ENCODE results near the gene CFAP299.

Gene CFAP299

DNA sequence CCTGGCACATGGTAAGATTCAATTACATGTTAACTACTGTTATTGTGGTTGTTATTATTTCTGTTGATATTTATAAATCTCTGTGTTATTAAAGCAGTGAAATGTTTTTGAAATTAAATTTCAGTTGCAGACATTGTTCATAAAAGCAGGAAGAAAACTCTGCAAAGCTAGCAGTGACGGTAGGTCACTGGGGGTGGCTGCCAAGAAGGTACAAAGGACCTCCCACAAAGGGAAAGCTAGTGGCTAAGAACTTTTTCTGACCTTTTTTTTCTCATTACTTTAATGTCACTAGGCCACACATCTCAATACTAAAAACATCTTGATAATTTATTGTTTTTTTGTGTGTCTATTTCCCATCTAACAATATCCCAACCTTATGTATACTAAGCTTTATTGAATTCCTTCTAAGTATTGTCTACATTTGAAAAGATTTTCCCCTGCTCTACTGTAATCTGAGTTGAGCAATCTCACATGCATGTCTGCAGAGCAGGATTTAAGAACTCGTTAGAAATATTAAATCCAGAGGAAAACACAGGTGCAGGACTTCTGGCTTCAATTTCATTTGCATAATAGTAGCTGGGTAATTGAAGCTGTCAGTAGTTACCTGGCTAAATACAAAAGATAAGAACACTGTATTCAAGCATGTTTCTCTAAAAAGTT is 197.3 kb downstream of the CFAP299 start:
- no peak for DNase-seq

- DNase-seq: no peak
Observed at GRCh38 chr4:80535551-80535950, 200.0 kb downstream of the CFAP299 start.

- DNase-seq: no peak
Observed at GRCh38 chr4:80538276-80538926, 202.9 kb downstream of the CFAP299 start.

DNA sequence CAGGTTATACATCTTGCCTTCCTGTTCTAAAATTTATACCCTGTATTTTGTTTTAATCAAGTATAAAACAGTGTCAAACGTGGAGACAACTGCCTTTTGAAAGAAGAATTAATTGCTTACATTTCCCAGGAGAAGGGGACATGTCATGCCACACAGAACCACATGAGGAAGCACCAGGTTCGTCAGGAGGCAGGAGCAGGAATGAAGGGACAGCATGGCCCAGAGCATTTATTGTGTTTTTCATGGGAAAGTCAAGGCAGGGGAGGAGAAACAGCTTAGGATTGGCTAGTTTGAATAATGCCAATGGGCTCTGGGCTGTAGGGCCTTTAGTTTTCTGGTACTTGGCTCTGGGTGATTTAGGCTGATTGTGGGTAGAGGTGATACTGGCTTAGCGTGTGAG is 203.7 kb downstream of the CFAP299 start:
- no peak for DNase-seq

- DNase-seq: no peak
Observed at GRCh38 chr4:80540349-80540748, 204.8 kb downstream of the CFAP299 start.

- DNase-seq: no peak
Observed at GRCh38 chr4:80540785-80541469, 205.4 kb downstream of the CFAP299 start.

- no peak for DNase-seq
Observed at GRCh38 chr4:80542747-80543146, 207.2 kb downstream of the CFAP299 start.

DNA sequence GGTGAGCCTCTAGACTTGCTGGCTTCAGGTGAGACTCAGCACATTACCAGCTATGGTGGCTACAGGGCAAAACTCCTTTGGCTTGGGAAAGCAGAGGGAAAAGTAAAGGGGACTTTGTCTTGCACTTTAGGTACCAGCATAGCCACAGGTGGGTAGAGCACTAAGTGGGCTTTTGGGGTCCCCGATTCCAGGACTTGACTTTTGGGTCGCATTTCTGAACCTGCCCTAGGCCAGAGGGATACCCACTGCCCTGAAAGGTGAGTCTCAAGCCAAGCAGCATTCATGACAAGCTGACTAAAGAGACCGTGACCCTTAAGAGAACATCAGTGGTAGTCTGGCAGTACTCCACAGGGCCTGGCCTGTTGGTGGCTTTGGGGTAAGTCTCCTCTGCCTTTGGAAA is 224.8 kb downstream of the CFAP299 start:
- DNase-seq: no peak

- no peak for DNase-seq
Observed at GRCh38 chr4:80566203-80566872, 230.8 kb downstream of the CFAP299 start.

DNA sequence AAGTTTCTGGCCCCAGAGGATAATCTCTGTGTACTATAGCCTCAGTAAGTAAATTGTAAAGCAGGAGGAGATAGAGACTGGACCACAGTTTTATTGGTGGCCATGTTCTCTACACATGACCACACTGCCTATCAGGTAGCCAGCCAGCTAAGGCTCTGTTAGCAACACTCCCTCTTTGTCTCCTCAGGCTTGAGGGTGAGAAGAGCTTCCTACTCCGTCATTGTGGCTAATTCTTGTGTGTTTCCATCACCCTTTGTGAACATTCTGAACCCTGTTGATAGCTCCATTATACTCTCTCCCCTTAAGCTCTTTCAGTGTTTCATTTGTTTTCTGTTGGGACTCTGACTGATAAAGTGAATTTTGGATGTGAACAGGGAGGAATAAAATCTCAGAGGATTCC is 233.4 kb downstream of the CFAP299 start:
- DNase-seq: no peak

DNA sequence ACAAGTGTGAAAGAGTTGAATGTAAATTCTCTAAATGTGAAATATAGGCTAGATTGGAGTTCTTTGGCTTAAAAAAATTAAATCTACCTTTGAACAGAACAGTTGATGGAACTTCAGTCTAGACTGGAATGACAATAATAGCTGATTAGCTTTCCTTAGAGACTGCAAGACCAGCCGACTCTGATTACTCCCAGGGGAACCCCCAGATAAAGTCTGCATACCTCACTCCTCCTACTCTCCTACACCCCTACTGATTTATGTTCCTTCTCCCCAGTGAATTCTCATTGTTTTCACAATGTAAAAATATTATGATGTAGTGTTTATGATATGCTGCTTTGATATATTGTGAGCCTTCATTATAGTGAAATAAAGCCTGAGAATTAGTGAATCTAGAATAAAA is 241.3 kb downstream of the CFAP299 start:
- no peak for DNase-seq

GRCh38 chr4:80578001-80578400 is 242.5 kb downstream of the CFAP299 start:
- DNase-seq: no peak

DNA sequence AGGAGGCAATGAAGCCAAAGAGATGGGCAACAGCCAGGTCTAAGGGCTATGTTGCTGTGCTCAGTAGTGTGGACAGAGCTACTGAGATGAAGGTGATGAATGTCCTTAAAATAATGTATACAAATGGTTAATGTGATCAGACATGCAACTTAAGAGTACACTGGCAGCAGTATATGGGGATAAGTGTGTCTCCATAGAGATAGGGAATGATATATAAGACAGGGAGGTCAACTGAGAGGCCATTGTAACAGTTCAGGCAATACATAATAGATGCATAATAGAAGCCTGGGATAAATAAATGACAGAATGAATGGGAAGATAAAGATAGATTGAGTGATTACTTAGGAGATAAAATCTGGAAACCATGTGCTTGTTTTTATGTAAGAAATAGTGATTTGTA is 250.0 kb downstream of the CFAP299 start:
- no peak for DNase-seq

DNA sequence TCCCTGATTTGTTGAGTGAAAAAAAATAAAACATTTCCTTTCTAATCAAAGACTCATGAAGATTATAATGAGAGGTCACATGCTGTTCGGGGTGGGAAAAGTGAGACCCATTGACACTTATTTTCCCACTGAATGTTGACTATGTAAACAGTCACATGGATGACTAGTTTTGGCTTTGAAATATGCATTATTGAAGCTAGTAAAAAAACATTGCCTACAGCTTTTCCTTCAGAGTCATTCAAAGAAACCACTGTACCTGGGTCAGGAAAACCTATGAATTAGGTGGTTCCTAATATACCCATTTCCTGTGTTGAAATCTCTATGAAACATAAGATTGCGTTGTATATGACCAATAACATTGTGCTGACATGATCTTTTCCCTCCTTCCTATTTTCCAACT is 251.2 kb downstream of the CFAP299 start:
- DNase-seq: no peak

DNA sequence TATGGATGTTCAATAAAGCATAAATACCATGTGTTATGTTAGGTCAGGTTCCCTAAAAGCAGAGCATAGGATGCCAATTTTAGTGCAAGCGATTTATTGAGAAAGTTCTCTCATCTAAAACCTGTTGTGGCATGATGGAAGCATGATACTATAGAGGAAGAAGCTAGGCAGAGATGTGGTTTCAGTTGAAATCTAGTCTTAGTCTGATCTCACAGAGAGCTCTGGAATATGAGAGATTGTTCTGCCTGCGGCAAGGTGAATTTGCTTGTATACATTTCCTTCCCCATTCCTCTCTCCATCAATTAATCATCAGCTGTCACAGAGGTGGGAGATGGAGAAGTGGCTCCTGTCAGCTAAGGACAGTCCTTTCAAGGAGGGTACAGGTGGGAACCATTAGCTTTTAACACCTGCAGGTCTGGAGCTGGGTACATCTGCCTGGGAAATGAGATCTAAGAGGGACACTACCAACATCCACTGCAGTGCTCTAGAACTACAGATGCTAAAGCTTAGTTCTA is 252.4 kb downstream of the CFAP299 start:
- no peak for DNase-seq

- DNase-seq: no peak
Observed at GRCh38 chr4:80592950-80593349, 257.4 kb downstream of the CFAP299 start.

DNA sequence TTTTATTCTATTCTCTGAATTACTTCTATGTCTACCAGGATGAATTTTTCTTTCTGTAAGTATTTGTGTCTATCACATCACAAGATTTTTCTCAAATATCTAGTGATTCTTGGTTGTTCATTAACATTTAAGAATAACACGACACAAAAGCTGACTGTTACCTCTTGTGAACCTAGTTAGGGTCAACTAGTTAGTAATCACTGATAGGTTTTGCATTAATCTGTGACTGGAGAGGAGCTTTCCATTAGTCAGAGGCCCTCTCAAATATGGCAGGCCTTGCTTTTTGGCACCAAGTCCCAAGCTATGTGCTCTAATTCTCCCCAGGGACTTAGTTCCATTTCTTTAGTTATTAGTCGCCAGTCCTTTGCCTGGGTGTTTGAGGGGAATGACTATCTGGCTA is 259.2 kb downstream of the CFAP299 start:
- DNase-seq: no peak

DNA sequence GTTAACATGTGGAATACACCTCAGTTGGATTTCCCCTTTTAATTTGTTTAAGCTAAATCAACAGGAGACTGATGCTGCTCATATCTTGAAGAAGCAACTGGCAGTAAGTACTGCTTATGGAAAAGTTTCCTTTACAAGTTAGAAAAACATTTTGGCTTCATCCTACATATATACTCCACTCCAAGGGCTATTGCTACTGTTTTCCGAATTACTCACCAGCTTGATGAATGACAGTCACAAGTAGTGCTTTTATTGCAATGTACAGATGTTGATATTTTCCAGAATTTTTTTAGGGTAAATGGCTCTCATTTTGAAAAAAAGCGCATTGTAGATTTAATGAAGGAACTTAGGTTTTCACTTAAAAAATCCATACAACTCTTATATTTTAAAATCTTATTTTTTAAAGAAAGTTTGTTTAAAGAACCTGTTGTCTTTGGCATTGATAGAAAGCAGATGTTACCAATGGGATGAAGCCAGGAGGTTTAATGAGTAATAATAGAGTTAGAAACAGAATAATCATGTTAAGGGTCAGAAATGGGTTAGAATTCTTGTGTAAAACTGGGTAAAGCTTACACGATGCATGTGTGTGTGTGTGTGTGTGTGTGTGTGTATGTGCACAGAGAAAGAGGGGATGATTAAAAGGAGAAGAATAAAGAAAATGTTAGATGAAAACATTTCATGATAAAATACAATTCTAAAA is 272.9 kb downstream of the CFAP299 start:
- no peak for DNase-seq

DNA sequence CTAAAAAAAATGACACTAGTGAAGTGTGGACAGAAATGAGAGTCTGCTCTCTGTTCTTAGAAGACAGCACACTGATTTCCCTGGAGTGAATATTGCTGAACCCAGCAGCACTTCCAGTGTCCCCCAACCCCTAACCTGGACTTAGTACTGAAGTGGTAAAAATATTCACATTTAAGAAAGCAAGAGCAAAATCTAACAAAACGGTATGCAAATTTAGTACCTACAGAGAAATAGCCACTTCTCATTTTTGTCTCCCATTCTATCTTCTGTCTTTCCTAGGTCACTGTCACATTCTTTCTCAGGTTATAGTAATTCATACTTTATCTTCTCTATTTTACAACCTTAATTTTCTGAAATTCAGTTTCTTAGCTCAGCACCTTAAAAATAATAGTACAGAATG is 274.7 kb downstream of the CFAP299 start:
- no peak for DNase-seq

DNA sequence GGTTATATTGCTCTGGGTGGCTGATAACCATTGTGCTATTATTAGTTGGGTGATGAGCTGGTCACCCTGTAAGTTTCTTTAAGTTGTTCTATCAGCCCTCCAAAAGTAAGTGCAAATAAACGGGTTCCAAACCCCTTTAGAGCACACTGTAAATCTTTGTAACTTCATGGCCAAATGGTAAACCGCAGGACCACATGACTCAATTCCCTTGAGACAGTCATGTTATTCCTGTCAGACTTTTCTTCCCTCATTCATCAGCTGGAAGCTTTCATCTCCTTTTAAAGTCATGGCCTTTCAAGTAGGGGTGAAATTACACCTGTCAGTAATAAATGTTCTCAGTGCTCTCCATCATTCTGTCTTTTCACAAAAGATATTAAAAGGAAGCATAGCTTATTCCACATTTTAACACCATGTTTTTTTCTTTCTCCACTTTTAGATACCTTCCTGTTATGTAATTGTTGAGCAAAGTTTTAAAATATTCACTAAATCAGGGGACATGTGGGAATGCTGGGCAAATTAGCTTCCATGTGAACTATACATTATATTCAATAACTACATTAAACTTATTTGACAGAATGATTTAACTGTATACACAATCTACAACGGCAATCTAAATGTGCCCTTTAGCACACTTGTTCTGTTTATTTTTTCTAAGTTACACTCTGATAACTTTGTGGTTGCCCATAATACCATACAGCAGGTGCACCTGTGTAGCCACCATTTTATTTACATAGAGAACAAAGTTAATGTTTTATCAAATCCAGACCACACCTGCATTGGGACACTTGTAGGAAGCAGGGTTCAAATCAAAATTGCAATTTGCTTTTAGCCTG is 275.5 kb downstream of the CFAP299 start:
- no peak for DNase-seq

- DNase-seq: no peak
Observed at GRCh38 chr4:80611678-80611979, 276.1 kb downstream of the CFAP299 start.

DNA sequence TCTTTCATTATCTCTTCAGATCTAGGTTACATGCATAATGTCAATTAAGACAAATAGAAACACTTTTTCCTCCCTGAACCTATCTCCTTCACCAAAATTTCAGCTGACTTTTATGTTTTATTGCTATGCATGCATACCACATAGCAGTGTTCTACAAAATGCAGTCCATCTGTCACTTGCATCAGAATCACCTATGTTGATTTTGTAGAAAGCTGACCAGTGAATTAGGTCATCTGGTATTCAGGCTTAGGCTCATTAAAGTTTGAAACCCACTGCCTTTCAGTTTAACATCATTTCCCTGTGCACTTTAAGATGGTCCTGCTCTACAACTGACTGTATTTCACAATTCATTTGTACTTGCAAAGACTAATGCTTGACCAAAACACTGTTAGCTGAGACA is 277.9 kb downstream of the CFAP299 start:
- no peak for DNase-seq

Measured in NCI-H524 treated with DMSO at 0.1 percent for 48 hours (cell line).